CD4-positive, alpha-beta T cell treated with Interleukin-10 for 1 hour (primary cell): ENCODE results near the gene BCKDK.
"Not testable (repeated sequence)": the region's sequence is repeated elsewhere in the genome, so short reads cannot be mapped to it uniquely, and the experiment has no call there.

Experiments
- DNase-seq: peaks from one replicate; pipeline ENCODE4 v3.0.0-alpha.2; 2020

BCKDK gene

GRCh38 chr16:31144418-31144817, 36.2 kb downstream of the BCKDK start:
- not testable (repeated sequence) for DNase-seq

- DNase-seq, result no peak
Observed at GRCh38 chr16:31145398-31145990, 37.3 kb downstream of the BCKDK start.

GRCh38 chr16:31147574-31147973, 39.4 kb downstream of the BCKDK start:
- no peak for DNase-seq

GRCh38 chr16:31148281-31148728, 40.1 kb downstream of the BCKDK start:
- no peak for DNase-seq

- no peak for DNase-seq
Observed at GRCh38 chr16:31148896-31149295, 40.7 kb downstream of the BCKDK start.

GRCh38 chr16:31149332-31149731, 41.1 kb downstream of the BCKDK start:
- no peak for DNase-seq

GRCh38 chr16:31149894-31150890, 42.0 kb downstream of the BCKDK start, which contains the start of gene PRSS36:
Gene PRSS36 (minus strand): TSS chr16:31150066. CDS start chr16:31150035, 31 bp downstream.
- no peak for DNase-seq

- DNase-seq, result not testable (repeated sequence)
Observed at GRCh38 chr16:31150976-31151375, 42.8 kb downstream of the BCKDK start.

GRCh38 chr16:31157136-31157535, 49.0 kb downstream of the BCKDK start:
- DNase-seq, result no peak
